Esophagus squamous epithelium (tissue), 4 donors: ENCODE measurements around the gene CRYAB.

Experiments
- CTCF ChIP-seq, 6 experiments: fragments of 450-650 bp in 4 of 6; fragments of 200-600 bp in 2 of 6; sonication (generic) in 2 of 6; IDR thresholded peaks; one replicate each; pipeline ENCODE4 v1.5.1; 2016 to 2019; ENCODE audit warnings: antibody characterized with exemption in 6 of 6, mild to moderate bottlenecking in 4 of 6, moderate library complexity in 4 of 6
- POLR2A ChIP-seq, 4 donors: fragments of 450-650 bp; IDR thresholded peaks; one replicate each; pipeline ENCODE4 v1.6.1; 2017; ENCODE audit warnings: antibody characterized with exemption in 4 of 4, mild to moderate bottlenecking in 4 of 4, moderate library complexity in 3 of 4

GRCh38 chr11:111939836-111940604 is 28.4 kb upstream of the CRYAB start:
- TF ChIP-seq CTCF (IDR thresholded peaks at IDR 0.05) (no peak), POLR2A (IDR thresholded peaks at IDR 0.05) (no peak)
